H1 (cell line): ENCODE measurements around the gene CCPG1.
"Not testable (repeated sequence)": the region's sequence is repeated elsewhere in the genome, so short reads cannot be mapped to it uniquely, and the experiment has no call there.

Source experiments
- CHD1 ChIP-seq: IDR thresholded peaks from 2 replicates; pipeline ENCODE4 v1.6.1; 2012; ENCODE audit warnings: low read depth, low read length, improper control_type of control experiment
- CTCF ChIP-seq, 3 experiments: IDR thresholded peaks; 1 replicate in 2 of 3; 2 replicates in 1 of 3; pipeline versions ENCODE4 v1.5.1 to v1.6.1; 2011; ENCODE audit warnings: low read length in 3 of 3, mild to moderate bottlenecking in 3 of 3, inconsistent platforms in 2 of 3, low read depth in 1 of 3, moderate library complexity in 1 of 3; ENCODE audit not compliant: insufficient read depth in 1 of 3; ENCODE audit errors: control extremely low read depth in 1 of 3
- EZH2 ChIP-seq: fragments of 200-600 bp; sonication (generic); IDR thresholded peaks from 2 replicates; pipeline ENCODE4 v1.7.1; 2012; ENCODE audit warnings: low read depth, mild to moderate bottlenecking, moderate library complexity, low read length, inconsistent platforms; ENCODE audit not compliant: severe bottlenecking
- HDAC6 ChIP-seq: IDR thresholded peaks from one replicate; pipeline ENCODE4 v1.7.1; 2012; ENCODE audit warnings: low read depth, mild to moderate bottlenecking, inconsistent platforms, low read length, moderate library complexity
- MAFK ChIP-seq: IDR thresholded peaks from 2 replicates; pipeline ENCODE4 v1.6.1; 2012; ENCODE audit warnings: low read depth, mild to moderate bottlenecking, improper control_type of control experiment, low read length
- RAD21 ChIP-seq, 2 experiments: IDR thresholded peaks in 1 of 2; conservative IDR thresholded peaks in 1 of 2; 2 replicates each; pipeline ENCODE4 v1.6.1; 2011; ENCODE audit warnings: low read depth in 2 of 2, low read length in 2 of 2, improper control_type of control experiment in 1 of 2, inconsistent platforms in 1 of 2, mild to moderate bottlenecking in 1 of 2, moderate library complexity in 1 of 2
- RFX5 ChIP-seq: IDR thresholded peaks from 2 replicates; pipeline ENCODE4 v1.6.1; 2011; ENCODE audit warnings: low read depth, low read length, improper control_type of control experiment, borderline replicate concordance
- USF2 ChIP-seq: IDR thresholded peaks from 2 replicates; pipeline ENCODE4 v1.6.1; 2011; ENCODE audit warnings: low read length, improper control_type of control experiment
- YY1 ChIP-seq: IDR thresholded peaks from 2 replicates; pipeline ENCODE4 v1.6.1; 2011; ENCODE audit warnings: low read depth, mild to moderate bottlenecking, low read length

GRCh38 chr15:55447030-55447394, 38.9 kb upstream of the CCPG1 start:
- TF ChIP-seq EZH2; CHD1; MAFK; USF2; HDAC6; RAD21 (IDR thresholded peaks at IDR 0.05 in 1 of 2, conservative IDR thresholded peaks at IDR 0.05 in 1 of 2; ENCODE audit: low read depth in 2 of 2, low read length in 2 of 2); CTCF (IDR thresholded peaks at IDR 0.05; ENCODE audit: control extremely low read depth in 1 of 3, insufficient read depth in 1 of 3, low read depth in 1 of 3, low read length in 3 of 3); RFX5; YY1: not testable (repeated sequence)
